Measurements from ENCODE around the gene KYAT1.

Gene KYAT1

DNA sequence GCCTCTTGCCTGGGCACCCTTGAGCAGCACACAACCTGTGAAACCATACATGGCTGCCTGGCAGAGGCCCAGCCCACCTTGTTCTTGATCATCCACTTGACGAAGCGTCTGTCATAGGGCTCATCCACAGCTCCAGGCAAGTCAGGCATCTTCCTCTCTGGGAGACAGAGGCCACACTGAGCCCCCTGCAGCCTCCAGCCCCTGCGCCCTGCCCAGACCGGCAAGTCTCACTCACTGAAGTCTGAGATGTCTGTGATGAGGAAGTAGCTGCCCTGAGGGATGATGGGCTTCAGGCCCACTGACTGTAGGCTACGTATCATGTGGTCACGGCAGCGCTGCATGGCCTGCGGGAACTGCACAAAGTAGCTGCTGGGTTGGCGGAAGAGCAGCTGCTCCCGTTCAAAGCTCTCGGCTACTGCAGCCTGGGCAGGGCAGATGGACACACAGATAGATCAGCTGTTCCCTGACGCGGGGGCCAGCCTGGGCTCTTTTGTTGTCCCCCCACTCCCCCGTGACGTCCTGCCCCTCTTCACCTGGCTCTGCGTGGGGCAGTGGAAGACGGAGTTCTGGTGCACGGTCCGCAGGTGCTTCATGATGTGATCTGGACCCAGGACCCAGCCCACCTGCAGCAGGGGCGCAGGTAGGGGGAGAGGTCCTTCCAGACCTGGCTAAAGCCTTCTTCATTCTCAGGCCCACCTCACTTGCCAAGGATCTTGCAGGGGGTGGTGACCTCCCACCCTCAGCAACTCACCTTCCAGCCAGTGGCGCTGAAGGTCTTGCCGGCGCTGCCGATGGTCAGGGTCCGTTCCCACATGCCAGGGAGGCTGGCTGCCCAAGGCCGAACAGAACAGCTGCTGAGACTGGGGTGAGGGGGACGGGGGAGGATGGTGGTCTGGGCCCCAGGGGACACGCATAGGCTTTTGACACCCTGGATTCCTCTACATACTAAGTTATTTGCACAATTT lies 46.2 kb downstream of the KYAT1 start:
- Histone ChIP-seq H3K27ac (no peak overlapping the region), H3K27me3 (ENCODE audit: insufficient read depth, low read depth, severe bottlenecking) (no peaks in the 10 kb centered on the region), H3K4me3 (ENCODE audit: low read depth, low read length) (no peak overlapping the region), H3K9me3 (ENCODE audit: severe bottlenecking) (no peaks in the 10 kb centered on the region), H3K36me3 (peaks cover 28% of the 10 kb centered on the region)
- TF ChIP-seq, protein P1, sequence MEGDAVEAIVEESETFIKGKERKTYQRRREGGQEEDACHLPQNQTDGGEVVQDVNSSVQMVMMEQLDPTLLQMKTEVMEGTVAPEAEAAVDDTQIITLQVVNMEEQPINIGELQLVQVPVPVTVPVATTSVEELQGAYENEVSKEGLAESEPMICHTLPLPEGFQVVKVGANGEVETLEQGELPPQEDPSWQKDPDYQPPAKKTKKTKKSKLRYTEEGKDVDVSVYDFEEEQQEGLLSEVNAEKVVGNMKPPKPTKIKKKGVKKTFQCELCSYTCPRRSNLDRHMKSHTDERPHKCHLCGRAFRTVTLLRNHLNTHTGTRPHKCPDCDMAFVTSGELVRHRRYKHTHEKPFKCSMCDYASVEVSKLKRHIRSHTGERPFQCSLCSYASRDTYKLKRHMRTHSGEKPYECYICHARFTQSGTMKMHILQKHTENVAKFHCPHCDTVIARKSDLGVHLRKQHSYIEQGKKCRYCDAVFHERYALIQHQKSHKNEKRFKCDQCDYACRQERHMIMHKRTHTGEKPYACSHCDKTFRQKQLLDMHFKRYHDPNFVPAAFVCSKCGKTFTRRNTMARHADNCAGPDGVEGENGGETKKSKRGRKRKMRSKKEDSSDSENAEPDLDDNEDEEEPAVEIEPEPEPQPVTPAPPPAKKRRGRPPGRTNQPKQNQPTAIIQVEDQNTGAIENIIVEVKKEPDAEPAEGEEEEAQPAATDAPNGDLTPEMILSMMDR (IDR thresholded peaks at IDR 0.05; ENCODE audit: low read depth, low read length), result no peak
- DNase-seq, result no peak

DNA sequence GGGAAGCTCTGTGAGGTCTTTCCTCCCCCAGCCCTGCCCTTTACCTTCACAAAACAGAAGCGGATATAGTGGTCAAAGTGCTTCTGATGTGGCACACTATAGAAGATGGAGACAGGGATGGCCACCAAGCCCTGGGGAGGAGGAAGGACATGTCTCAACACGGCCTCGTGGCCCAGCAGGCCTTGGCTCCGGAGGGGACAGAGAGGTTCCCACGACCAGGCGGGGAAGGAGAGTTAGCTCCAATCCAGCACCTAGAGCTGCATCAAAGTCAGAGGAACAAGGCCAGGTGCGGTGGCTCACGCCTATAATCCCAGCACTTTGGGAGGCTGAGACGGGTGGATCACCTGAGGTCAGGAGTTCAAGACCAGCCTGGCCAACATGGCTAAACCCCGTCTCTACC lies 48.1 kb downstream of the KYAT1 start:
- H3K27me3 ChIP-seq (ENCODE audit: insufficient read depth, low read depth, severe bottlenecking), result no peaks in the 10 kb centered on the region
- peaks cover 23% of the 10 kb centered on the region for H3K36me3 ChIP-seq
- no peak overlapping the region for H3K4me3 ChIP-seq (ENCODE audit: low read depth, low read length)
- no peaks in the 10 kb centered on the region for H3K9me3 ChIP-seq (ENCODE audit: severe bottlenecking)
- peak overlapping the region; percentile 6; the same call in 1 of the 2 replicates for H3K27ac ChIP-seq
- TF ChIP-seq, protein P1 (IDR thresholded peaks at IDR 0.05; ENCODE audit: low read depth, low read length), result no peak
- no peak for DNase-seq

DNA sequence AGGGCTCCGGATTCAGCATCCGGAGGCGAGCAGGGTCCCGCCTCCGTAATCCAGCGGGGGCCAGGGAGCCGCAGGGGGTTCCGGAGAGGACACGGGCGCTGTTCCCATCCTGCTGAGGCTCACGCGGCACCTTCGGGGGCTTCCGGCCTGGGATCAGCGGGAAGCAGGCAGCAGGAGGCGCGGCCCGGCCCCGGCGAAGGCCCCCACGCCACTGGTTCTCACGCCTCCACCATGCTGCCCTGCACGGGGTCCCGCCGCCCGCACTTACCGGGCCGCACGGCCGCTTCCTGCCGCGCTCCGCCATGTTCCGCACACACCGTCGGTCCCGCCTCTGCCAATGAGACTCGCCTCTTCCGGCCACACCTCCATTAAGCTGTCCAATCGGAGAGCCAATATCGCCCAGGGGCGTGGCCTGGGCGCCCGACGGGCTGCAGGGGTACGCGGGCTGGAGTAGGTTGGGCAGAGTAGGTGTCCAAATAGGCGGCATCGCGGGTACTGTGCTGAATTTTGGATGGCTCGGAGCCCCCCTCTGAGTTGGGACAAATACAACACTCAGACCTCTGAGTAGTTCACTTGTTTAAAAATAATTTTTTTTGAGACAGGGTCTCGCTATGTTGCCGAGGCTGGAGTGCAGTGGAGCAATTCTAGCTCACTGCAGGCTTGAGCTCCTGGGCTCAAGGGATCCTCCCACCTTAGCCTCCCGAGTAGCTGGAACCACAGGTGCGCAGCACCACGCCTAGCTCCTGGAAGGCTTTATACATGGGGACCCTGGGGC lies 52.1 kb downstream of the KYAT1 start, which contains the start of gene SPOUT1:
Gene SPOUT1 (minus strand): TSS at position 318 of the 775 bp plus-strand sequence. CDS start 14 bp downstream, at position 304.
- Histone ChIP-seq H3K4me3 (ENCODE audit: low read depth, low read length) (peak within 1 kb of the TSS; percentile 89), H3K9me3 (ENCODE audit: severe bottlenecking) (no peaks in the 10 kb centered on the region), H3K27ac (peak within 1 kb of the TSS; percentile 75), H3K27me3 (ENCODE audit: insufficient read depth, low read depth, severe bottlenecking) (no peaks in the 10 kb centered on the region), H3K36me3 (peaks cover 52% of the 10 kb centered on the region)
- DNase-seq, result peak; percentile 98
- TF ChIP-seq, protein P1 (IDR thresholded peaks at IDR 0.05; ENCODE audit: low read depth, low read length), result no peak

DNA sequence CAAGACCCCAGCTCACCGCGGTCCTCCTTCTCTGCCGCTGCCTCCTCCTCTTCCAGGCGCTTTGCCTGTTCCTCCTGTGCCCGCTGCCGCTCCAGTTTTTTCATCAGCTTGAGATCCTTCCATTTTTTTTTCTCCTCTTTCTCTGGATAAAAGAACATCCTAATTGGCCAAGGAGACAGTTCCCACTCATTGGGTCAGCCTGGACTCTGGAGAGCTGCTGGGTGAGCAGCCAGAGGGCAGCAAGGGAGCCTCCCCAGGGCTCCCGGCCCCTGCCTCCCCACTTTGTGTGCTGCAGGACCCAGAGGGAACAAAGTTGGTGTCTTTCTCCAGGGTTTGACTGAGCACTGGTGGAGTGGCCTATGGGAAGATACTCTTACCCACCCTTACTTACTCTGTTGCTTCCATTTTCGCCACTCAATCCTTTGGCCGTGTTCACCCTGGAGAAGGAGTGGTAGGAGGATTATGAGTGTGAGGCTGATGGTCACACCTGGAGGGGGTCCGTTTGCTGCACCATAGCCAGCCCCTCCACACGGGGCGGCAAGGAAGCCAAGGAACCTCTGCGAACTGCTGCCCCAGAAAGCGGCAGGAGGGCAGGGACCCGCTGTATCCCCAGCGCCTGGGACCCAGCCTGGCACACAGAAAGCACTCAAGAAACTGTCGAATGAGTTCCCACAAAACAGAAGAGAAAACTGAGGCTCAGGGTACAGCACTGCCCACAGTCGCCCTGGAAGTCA lies 52.9 kb downstream of the KYAT1 start:
- Histone ChIP-seq H3K27ac (peak overlapping the region; percentile 75), H3K9me3 (ENCODE audit: severe bottlenecking) (no peaks in the 10 kb centered on the region), H3K36me3 (peaks cover 59% of the 10 kb centered on the region), H3K4me3 (ENCODE audit: low read depth, low read length) (peak overlapping the region; percentile 89), H3K27me3 (ENCODE audit: insufficient read depth, low read depth, severe bottlenecking) (no peaks in the 10 kb centered on the region)
- TF ChIP-seq, protein P1 (IDR thresholded peaks at IDR 0.05; ENCODE audit: low read depth, low read length), result no peak
- no peak for DNase-seq

DNA sequence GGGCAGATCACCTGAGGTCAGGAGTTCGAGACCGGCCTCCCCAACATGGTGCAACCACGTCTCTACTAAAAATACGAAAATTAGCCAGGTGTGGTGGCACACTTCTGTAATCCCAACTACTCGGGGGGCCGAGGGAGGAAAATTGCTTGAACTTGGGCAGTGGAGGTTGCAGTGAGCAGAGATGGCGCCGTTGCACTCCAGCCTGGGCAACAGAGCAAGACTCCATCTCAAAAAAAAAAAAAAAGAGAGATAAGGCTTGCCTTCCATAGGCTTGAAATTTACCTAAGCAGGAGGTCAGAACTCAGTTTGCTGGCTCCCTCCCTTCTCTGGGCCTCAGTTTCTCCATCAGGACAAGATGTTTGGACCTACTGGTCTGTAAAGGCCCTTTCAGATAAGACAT lies 53.5 kb downstream of the KYAT1 start:
- H3K27me3 ChIP-seq (ENCODE audit: insufficient read depth, low read depth, severe bottlenecking), result no peaks in the 10 kb centered on the region
- peaks cover 61% of the 10 kb centered on the region for H3K36me3 ChIP-seq
- TF ChIP-seq, protein P1 (IDR thresholded peaks at IDR 0.05; ENCODE audit: low read depth, low read length), result no peak
- H3K27ac ChIP-seq, result no peak overlapping the region
- DNase-seq, result no peak
- no peak overlapping the region for H3K4me3 ChIP-seq (ENCODE audit: low read depth, low read length)
- H3K9me3 ChIP-seq (ENCODE audit: severe bottlenecking), result no peaks in the 10 kb centered on the region

Measured in WERI-Rb-1 (cell line).